HUDEP-2 (cell line): ENCODE measurements around the gene HCFC1.
"Not testable (repeated sequence)": the region's sequence is repeated elsewhere in the genome, so short reads cannot be mapped to it uniquely, and the experiment has no call there.

Source experiments
- DNase-seq, 76 experiments: peaks; one replicate each; lab custom pipeline; 2025; ENCODE audit not compliant: unreplicated experiment in 76 of 76; lab: John Stamatoyannopoulos, UW

The HCFC1 gene

DNA sequence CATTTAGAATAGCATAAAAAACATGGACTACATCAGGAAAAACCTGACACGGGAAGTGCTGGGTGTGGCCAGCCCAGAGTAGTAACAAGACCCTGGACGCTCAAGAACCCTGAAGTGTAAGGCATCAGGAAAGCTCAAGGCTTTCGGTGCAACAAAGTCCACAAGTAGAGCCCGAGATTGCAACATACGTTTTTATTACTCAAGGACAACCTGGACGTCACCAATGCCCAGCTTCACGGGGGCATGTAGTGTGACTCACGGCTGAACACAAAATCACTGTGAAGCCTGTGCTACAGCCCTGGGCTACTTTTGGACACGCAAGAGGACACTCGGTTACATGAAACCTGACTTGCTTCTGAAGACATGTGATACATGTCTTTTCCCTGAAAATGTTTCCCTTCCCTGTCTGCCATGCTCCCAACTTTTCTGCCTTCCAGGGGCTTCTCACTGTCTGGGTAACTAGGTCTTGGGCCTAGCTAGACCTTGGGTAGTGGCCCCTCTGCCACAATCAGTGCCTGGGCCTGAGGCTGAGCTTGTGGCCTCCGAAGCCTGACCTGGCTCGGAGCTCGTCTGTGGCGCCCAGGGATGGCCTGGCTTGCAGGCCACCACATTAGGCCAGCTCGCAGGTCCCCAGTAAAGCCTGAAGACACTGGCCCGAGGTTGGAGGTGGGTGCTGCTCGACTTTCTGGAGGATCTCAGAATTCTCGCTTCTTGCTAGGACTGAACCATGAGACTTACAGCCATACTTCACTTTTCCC is 38.9 kb upstream of the HCFC1 start:
- DNase-seq, result no peak

DNA sequence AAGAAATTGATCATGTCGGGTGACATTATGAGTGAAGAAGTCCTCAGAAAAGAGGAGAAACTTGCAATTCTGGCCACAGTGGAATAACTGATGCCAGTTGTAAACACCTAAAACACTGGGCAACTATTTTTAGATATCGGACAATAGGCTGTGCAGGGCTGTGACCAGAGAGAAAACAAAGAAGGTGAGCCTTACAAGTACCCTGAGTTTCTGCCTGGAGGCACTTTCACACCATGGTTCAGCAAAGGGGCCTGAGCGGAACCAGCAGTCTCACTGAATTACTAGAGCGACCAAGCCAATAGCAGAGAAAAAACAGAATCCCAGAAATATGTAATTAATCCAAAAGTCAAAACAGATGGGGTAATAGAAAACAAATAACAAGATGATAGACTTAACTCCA is 36.9 kb upstream of the HCFC1 start:
- DNase-seq, result no peak

DNA sequence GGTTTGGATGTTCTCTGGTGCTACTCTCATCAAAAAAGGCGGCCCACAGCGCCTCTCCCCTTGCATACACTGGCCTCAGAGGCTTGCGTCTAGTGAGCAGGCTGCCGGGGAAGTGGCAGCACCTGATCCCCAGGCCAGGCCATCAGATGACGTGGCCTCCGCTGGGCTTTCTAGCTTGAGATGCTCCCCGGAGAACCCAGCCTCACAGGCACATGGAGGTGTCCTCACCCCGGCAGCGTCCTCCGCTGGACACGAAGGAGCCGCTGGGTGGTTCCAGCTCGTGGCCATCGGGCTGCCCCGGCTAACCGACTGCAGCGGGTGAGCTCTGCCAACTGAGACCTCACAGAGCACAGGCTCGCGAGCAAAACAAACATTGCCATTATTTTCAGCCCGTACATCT is 35.3 kb upstream of the HCFC1 start:
- no peak for DNase-seq

DNA sequence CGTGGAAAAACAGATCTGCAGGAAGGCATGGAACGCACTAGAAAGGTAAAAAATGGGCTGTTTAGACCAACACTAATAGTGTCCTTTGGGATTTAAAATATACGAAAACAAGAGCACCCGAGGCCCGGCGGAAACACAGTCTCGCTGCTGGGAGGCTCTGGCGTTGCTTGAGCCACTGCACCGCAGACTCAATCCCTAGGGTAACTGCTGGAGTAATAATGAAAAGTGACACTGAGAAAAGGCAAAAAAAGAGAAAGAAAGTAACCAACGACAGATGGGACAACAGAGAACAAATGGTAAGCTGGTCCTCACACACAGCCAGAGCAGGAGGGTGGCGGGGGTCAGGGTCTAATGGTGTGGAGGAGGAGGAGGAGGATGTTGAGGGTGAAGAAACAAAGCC is 32.7 kb upstream of the HCFC1 start:
- DNase-seq, result no peak

DNA sequence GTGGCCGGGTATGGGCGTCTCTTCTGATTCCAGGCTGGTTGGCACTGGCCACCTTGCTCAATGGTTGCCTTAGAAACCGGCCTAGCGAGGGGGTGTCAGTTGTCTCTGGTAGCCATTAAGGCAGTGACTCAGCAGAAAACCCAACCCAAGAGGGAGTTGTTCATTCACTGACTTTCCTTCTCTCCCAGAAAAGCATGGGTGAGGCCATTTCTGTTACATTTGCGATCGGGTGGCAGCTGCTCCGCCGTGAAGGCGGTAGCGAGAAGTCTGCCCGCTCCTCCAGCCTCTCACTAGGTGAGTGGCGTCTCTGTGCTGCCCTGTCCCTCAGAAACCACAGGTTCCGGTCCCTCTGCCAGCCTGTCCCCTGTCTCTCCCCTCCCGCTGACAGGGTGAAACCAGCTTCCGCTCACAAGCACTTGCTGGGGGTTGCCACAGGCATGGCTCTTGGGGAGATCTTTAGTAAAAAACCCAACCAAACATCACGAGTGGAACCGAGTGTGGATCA is 30.6 kb upstream of the HCFC1 start:
- DNase-seq, result peak in 67 of 76 experiments; percentile 1 to 76 (median 43)

DNA sequence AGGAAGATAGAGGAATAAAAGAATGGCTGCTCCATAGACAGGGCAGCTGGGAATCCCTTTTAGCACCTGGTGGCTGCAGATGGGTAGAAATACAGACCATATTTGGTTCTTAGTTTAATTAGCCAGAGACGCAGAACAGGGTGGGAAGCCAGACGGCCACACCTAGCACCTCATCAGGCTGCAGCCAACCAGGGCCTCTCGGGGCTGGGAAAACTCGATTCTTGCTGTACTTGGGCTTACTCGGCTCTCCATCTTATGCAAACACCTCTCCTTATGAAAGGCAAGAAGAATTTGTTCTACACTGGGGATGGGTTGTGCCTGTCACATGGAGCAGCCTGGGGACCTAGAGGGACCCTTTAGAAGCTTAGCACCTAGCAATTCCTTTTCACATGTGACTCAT is 28.4 kb upstream of the HCFC1 start:
- DNase-seq, result no peak

DNA sequence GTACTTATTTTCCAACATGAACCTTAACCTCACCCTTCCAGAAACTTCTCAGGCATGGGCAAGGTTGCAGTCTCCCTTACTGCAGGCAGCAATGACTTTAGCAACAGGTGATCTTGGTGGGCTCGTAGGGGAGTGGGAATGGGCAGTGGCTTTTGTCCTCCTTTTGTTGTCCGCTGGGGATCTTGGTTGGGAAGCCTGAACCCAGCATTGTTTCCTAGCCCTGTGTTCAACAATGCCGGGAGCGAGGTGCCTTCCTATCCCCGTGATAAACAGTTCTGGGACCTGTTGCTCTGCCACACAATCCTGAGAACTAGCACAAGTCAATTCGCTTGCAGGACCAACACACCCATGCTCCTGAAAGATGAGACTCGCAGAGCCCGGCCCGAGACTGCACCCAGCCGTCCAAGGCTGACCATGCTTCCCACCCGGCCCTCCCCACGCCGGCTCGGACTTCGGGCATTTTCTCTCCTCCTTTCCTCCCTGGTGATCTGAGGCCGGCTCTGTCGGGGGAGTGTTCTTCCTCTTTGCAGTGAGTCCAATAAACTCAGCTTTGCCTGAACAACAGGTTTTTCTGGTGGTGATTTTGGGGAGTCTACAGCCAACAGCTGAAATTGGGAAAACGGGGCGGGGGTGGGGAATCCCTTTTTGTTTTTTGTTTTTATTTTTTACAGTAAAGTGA is 27.9 kb upstream of the HCFC1 start:
- no peak for DNase-seq

DNA sequence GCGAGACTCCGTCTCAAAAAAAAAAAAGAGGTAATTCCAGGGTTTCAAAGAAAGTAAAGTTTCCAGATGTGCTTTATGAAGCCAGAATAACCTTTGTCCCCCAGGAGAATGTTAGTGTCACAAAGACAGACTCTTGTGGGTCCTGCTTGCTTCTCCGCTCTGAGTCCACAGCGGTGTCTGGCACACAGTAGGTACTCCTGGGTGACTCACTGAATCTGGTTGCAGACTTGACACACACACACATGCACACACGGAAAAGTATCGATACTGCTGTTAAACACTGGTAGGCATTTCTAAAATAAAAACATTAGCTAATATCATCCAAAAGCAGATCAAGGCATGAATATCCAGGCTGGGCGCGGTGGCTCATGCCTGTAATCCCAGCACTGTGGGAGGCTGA is 23.9 kb upstream of the HCFC1 start:
- DNase-seq, result no peak

DNA sequence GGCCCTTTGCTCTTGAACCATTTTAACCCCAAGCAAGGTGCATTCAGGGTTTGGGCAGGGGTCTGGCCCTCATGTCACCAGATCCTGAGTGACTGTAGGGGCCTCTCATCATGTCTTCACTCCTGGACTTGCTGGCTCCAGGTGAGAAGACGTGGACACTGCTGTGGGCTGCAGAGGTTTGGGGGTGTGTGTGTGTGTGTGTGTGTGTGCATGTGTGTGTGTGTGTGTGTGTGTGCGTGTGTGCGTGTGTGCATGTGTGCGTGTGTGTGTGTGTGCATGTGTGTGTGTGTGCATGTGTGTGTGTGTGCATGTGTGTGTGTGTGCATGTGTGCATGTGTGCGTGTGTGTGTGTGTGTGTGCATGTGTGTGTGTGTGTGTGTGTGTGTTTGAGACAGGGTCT is 22.8 kb upstream of the HCFC1 start:
- DNase-seq, result not testable (repeated sequence)

DNA sequence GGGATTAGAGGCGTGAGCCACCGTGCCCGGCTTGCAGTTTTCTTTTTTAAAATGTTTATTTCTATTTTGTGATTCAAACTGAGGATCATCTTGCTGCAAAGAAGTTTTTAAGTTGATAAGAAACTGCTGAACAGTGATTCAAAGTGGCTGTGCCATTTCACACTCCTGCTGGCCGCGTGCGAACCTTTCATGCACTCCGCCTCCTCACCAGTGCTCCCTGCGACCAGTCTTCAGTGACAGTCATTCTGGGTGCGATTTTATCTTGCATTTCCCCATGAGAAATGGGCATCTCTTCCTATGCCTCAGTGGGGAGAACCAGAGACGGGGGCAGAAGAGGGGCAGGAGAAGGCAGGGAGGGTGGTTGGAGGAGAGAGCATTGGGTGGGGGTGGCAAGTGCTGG is 22.4 kb upstream of the HCFC1 start:
- DNase-seq, result no peak

DNA sequence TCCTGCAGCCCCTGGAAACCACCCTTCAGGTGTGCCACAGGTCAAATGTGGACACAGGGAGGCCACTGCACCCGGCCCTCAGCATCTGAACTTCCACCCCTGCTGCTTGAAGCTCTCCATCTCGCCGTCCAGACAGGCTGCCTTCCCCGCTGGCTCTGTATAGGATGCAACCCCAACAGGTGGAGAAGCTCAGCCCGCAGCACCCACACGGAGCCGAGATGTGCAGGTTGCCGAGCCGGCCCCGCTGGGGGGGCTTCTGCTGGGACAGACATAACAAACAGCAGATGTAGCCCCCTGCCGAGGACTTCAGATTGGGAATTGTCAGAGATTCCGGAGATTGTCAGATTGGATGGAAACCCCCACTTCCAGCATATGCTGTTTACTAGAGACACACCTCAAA is 21.5 kb upstream of the HCFC1 start:
- DNase-seq, result no peak

DNA sequence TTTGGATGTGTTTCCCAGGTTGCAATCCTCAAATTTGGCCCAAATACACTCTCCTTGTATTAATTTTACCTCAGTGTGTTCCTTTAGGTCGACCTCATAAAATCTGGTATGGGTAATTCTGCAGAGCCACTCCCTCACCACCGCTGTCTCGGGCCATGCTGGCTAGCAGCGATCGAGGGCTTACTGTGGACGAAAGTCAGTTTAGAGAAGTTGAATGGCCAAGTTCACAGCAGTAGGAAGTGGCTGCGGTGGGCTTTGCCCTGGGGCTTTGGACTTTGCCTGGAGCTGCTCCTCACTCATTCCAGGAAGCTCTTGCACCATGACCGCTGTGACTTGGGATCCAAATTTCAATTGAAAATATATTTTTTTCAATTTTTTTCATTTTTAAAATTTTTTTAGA is 20.6 kb upstream of the HCFC1 start:
- DNase-seq, result no peak

DNA sequence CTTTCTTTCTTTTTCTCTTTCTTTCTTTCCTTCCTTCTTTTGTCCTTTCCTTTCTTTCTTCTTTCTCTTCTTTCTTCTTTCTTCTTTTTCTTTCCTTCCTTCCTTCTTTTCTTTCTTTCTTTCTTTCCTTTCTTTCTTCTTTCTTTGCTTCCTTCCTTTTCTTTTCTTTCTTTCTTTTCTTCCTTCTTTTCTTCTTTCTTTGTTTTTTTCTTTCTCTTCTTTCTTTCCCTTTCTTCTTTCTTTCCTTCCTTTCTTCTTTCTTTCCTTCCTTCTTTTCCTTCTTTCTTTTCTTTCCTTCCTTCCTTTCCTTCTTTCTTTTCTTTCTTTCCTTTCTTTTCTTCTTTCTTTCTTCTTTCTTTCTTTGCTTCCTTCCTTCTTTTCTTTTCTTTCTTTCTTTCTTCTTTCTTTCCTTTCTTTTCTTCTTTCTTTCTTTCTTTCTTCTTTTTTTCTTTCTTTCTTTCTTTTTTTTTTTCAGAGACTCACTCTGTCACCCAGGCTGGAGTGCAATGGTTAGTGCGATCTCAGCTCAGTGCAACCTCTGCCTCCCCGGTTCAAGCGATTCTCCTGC is 19.5 kb upstream of the HCFC1 start:
- no peak for DNase-seq

DNA sequence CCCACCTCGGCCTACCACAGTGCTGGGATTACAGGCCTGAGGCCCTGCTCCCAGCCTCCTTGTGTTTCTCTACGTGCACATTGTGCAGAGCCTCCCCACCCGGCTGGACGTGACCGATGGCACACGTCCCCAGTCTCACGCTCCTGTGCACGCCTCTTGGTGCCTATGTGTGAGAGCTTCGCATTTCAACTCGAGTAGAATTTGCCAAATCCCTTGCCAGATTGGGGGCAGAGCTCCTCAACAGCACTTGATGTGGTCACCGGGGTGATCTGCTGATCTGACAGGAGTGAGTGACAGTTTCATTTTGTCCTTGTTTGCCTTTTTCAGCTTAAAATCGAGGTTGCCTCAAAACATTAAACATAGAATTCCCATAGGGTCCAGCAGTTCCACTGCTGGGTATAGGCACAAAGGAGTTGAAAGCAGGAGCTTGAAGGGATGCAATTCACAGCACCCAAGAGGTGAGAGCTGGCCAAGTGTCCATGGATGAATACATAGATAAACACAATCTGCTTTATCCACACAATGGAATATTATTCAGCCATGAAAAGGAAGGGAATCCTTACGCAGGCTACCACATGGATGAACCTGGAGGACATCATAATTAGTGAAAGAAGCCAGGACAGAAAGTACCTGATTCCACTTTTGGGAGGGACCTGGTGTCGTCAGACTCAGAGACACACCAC is 18.5 kb upstream of the HCFC1 start:
- no peak for DNase-seq

DNA sequence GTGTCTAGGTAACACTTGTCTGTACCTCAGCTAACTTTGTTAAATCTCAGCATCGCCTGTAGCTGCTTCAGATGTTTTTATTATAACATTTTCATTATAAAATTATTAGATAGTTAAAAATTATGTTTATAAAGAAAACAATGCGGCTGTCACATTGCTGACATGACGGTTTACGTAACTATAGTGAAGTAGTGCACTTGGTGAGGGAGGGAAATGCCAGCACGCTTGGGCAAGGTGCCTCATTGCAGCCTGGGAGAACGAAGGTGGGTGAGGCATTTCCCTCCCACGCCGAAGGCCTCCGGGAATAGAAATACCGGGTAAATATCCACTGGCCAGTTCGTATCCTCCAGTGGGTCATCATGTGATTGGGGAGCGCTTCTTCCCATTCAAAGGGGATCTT is 16.9 kb upstream of the HCFC1 start:
- DNase-seq, result no peak

DNA sequence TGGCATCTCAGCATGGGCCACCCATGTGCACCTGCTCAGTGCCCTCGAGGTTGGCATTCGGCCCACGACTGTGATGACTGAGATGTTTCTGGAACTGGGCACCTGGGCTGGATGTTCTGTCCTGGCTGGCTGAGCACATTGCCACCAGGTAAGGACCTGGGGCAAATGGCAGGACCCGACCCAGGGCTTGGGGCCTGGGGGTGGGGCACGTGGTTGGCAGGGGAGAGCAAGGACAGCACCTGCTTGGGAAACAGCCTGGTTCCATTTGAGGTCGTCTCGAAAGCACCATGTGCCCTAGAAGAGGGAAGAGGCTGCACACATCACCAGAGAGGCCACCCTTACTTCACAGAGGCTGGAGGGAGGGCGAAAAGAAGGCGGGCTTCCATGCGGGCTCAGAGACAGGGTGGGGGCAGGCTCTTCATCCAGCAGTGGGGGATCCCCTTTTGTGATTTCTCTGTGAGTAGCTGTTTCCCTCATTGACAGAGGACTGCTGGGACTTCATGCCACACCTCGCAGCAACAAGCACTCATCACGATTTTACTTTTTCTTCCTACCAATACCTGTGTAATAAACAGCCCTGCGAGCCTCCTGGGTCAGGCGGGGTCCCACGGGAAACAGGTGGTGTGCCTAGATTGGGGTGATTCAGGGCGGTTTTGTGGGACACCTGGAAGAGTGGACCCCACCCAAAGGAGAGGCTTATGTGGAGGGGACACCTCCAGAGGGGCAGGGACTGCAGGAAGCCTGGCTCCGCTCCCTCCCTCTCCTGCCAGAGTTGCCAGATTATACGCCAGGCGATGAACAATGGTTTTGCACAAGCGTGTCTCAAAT is 12.9 kb upstream of the HCFC1 start:
- DNase-seq, result peak in 11 of 76 experiments; percentile 3 to 36 (median 17)

DNA sequence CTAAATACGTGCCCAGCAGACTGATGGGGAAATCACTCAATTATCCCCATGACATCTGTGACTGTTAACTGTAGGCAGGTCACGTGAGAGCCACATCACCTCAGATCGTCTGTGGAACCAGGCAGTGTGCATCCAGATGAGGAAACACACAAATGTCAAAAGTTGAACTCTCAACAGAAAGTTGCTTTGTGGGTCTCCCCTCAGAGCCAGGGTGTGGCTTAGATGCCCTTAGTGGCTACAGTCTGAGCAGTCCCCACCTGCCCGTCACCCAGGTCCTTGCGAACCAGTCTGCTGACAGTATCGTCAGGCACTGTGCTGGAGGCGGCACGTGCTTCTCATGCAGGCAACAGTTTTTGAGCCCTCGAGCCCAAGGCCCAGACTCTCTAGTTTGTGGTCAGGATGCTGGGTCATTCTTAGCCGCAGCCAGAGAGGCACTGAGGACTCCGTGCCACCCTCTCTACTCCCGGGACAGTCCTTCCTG is 11.7 kb upstream of the HCFC1 start:
- no peak for DNase-seq

DNA sequence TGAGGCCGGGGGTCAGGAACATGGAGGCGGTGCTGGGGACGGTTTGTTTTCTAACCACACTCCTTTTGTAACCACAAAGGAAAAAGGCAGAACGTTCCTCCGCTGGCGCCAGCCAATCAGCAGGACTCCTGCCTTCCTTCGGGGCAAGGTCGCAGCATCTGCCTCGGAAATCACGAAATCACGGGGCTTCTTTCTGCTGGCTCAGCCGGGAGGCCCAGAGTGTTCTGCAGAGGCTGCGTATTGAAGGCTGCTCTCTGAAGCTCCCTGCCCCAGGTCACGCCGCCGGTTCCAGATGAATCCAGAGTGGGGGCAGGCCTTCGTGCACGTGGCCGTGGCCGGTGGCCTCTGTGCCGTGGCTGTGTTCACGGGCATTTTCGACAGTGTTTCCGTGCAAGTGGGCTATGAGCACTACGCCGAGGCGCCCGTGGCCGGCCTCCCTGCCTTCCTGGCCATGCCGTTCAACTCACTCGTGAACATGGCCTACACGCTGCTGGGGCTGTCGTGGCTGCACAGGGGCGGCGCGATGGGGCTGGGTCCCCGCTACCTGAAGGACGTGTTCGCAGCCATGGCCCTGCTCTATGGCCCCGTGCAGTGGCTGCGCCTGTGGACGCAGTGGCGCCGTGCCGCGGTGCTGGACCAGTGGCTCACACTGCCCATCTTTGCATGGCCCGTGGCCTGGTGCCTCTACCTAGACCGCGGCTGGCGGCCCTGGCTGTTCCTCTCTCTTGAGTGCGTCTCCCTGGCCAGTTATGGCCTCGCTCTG is 10.3 kb upstream of the HCFC1 start:
- DNase-seq, result peak in 1 of 76 experiments; percentile 5

DNA sequence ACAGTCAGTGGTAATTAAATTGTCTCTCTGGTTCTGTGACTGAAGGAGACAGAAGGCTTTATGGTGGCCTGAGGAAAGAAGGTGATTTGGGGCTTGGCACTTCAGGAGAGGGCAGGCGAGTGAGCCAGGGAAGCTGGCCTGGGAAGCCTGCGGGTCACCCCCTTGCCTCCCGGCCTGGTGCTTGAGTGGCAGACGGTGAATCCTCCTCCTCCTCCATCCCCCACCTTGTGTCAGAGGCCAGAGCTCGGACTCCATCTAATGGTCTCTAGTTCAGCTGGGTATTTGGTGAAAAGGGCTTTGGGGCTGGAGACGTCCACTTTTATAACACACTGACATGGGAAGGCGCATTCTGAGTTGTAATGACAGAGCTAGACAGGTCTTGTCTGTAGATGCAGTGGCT is 9.6 kb upstream of the HCFC1 start:
- peak in 1 of 76 experiments; percentile 18 for DNase-seq

DNA sequence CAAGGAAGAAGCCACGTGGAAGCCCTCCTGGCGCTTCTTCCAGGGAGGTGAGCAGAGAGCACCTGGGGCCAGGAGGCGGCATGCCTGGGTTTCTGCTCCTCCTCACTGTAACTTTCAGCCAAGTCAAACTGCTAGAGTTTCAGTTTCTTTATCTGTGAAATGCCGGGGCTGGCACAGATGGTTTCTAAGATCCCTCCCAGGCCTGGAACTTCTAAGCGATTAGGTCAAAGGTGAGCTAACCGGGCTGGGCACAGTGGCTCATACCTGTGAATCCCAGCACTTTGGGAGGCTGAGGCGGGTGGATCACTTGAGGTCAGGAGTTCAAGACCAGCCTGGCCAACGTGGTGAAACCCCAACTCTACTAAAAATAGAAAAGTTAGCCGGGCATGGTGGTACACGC is 8.8 kb upstream of the HCFC1 start:
- DNase-seq, result peak in 6 of 76 experiments; percentile 0 to 19 (median 9)
